GM12865 (cell line): Measurements from ENCODE around the gene SEPTIN7.
A peak's percentile ranks its signal among the peaks of the same experiment; 100 is the strongest.

Experiments
- DNase-seq: peaks from one replicate; pipeline ENCODE4 v3.0.0; 2010; ENCODE audit warnings: low read depth
- H3K4me3 ChIP-seq: 2 replicates; pipeline ENCODE4 v1.5.1; 2011; ENCODE audit warnings: mild to moderate bottlenecking, low read depth, low read length, control low read depth
- CTCF ChIP-seq: IDR thresholded peaks from 2 replicates; pipeline ENCODE4 v1.5.1; 2011; ENCODE audit warnings: low read length, control low read depth, low read depth, inconsistent platforms; ENCODE audit not compliant: insufficient read depth; ENCODE audit errors: missing control alignments

The SEPTIN7 gene

DNA sequence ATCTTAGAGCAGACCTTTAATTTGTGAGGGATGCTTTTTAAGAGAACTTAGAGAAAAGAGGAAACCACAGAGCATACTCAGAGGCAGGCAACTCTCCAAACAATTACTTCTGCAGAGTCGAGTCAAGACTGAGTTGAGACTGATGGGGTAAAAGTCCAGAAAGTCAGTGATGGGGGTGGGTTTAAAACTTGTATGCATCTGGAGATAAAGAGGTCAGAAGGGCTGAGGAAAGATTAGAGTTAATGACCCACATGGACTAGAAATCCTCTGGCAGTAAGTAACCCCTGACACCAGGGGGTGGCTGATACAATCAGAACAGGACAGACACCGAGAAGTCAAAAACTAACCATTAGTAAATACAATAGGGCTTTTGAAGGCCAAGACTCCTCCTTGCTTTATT is 42.4 kb upstream of the SEPTIN7 start:
- TF ChIP-seq CTCF, result no peak

GRCh38 chr7:35760143-35760745 is 40.6 kb upstream of the SEPTIN7 start:
- TF ChIP-seq CTCF, result no peak
- no peak overlapping the region for H3K4me3 ChIP-seq
- no peak for DNase-seq

More for the DNA sequence above, 42.4 kb upstream of the SEPTIN7 start:
- no peak overlapping the region for H3K4me3 ChIP-seq
- peak; percentile 16 for DNase-seq

GRCh38 chr7:35761871-35762677 is 38.8 kb upstream of the SEPTIN7 start:
- DNase-seq, result no peak
- no peak for TF ChIP-seq CTCF
- no peak overlapping the region for H3K4me3 ChIP-seq

DNA sequence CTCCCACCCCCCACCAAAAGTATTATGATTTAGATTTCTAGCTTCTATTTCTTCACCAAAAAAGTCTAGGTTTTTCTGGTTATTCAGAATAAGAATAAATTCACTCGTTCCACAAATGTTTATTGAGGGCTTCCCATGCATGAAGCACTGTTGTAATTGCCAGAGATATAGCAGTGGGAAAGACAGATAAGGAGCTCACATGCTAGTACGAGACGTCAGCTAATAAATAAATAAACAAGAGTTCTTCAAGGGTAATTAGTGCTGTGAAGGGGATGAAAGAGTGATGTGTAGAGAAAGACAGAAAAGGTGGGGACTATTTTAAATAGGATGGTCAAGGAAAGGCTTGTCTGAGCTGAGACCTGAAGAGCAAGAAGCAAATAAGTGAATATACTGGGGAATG is 38.1 kb upstream of the SEPTIN7 start:
- TF ChIP-seq CTCF, result no peak
- H3K4me3 ChIP-seq, result no peak overlapping the region

GRCh38 chr7:35768346-35768745 is 32.5 kb upstream of the SEPTIN7 start:
- TF ChIP-seq CTCF, result no peak
- DNase-seq, result no peak

More for the DNA sequence above, 38.1 kb upstream of the SEPTIN7 start:
- no peak for DNase-seq

GRCh38 chr7:35771776-35772175 is 29.1 kb upstream of the SEPTIN7 start:
- DNase-seq, result no peak
- TF ChIP-seq CTCF, result no peak
- no peak overlapping the region for H3K4me3 ChIP-seq

More at GRCh38 chr7:35768346-35768745, 32.5 kb upstream of the SEPTIN7 start:
- no peak overlapping the region for H3K4me3 ChIP-seq

- no peak overlapping the region for H3K4me3 ChIP-seq
- DNase-seq, result no peak
- no peak for TF ChIP-seq CTCF
Measured at GRCh38 chr7:35773994-35774393, 26.9 kb upstream of the SEPTIN7 start.
